NCI-H1417 treated with DMSO at 0.1 percent for 48 hours (cell line): Measurements from ENCODE around the gene TNNI3.
"Not testable (repeated sequence)": the region's sequence is repeated elsewhere in the genome, so short reads cannot be mapped to it uniquely, and the experiment has no call there.

Experiments used
- DNase-seq: peaks from one replicate; lab custom pipeline; 2025; lab: John Stamatoyannopoulos, UW

The TNNI3 gene

DNA sequence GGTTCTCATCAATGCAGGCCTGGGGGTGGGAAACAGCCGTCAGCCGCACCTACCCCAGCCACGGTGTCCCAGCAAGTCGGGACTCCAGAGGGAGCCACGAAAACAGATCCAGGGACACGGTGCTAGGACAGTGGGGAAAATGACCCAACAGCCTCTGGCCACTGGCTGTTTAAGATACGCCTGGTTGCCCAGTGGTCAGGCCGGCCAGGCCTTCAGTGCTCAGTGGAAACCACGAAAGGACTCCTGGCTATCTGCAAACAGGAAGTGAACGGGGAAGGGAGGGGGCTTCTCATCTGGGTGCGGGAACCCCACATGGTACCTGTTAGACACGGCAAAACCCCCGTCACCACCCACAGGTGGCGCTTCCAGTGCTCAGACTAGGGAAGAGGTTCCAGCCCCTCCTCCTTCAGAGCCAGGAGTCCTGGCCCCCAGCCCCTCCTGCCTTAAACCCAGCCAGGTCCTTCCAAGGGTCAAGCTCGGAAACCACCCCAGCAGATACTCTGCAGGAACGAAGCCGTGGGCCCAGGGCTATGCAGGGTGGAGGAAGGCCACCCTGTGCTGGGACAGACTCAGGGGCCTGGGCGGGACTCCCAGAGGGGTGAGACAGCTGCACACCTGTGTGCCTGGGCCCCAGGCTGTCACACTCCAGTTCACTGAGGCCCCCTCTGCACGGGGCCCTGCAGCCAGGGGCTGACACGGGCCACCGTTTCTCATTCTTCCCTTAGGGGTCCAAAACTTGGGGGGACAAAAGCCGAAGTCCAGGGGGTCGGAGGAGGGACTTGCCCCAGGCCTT is 44.6 kb downstream of the TNNI3 start:
- DNase-seq, result no peak

DNA sequence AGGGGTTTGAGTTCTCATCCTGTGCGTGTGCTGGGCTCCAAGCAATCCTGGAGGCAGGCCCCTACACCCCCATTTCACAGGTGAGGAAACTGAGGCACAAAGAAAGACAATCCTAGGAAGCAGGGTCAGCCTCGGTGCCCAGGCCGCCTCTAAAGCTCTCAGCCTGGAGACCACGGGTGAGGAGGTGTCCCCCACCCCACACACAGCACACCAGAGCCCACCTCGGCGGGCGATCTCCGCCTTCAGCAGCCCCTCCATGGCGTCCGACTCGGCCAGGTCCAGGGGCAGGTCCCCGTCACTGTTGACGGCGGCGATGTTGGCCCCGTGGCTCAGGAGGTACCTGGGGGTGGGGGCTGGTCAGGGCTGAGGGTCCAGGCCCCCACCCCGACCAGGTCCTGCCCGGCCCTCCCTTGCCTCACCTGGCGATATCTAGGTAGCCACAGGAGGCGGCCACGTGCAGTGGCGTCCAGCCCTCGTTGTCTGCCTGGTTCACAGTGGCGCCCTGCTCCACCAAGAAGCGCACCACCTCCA is 45.2 kb downstream of the TNNI3 start:
- DNase-seq, result no peak

DNA sequence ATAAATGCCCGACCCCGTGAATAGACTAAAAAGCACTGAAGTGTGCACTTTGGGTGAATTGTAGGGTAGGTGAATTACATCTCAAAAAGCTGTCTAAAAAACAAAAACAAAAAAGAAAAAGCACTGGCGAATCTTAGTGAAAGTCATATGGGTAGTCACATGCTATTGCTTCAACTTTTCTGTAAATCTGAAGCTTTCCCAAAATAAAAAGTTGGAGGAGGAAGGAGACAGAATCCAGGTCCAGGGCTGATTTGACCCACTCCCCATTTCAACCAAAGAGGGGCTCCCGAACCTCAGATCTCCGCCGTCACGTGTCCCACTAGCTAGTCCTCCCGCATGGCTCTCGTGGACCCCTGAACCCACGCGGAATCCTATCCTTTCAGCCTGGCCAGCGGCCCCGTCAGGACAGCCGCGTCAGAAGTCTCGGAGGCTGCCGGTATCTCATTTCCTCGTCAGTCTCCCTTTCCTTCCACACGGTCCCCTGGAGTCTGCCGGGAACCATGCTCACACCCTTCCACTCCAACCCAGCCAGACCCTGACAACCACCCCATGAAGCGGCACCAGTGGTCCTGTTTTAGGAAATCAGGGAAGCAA is 46.2 kb downstream of the TNNI3 start:
- DNase-seq, result no peak

- DNase-seq, result no peak
Observed at GRCh38 chr19:55109527-55110291, 47.8 kb downstream of the TNNI3 start.

DNA sequence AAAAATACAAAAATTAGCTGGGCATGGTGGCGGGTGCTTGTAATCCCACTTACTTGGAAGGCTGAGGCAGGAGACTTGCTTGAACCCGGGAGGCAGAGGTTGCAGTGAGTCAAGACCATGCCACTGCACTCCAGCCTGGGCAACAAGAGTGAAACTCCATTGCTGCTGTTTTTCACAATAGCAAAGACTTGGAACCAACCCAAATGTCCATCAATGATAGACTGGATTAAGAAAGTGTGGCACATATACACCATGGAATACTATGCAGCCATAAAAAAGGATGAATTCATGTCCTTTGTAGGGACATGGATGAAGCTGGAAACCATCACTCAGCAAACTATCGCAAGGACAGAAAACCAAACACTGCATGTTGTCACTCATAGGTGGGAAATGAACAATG is 50.3 kb downstream of the TNNI3 start:
- not testable (repeated sequence) for DNase-seq

- DNase-seq, result no peak
Observed at GRCh38 chr19:55106591-55106990, 50.9 kb downstream of the TNNI3 start.

- DNase-seq, result no peak
Observed at GRCh38 chr19:55105237-55105636, 52.3 kb downstream of the TNNI3 start.

DNA sequence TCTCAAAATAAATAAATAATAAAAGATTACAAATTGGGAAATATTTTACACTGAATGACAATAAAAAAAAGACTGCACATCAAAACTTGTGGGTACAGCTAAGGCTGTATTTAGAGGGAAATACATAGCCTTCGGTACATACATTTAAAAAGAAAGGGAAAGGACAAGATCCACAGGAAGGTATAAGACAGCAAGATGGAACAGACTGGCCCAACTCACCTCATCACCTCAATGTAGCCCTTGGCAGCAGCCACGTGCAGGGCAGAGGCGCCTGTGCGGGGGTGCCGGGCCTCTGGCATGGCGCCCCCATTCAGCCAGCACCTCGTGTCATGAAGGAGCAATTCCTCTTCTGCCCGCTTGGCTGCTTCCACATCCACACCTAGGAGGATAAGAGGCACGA is 54.3 kb downstream of the TNNI3 start:
- no peak for DNase-seq
